HUES6 (cell line): Measurements from ENCODE around the gene SLC39A9.
A peak's percentile ranks its signal among the peaks of the same experiment; 100 is the strongest.

Source experiments
- H3K27ac ChIP-seq: 2 replicates; pipeline ENCODE4 v1.7.0; 2013; ENCODE audit warnings: low read depth, mild to moderate bottlenecking, low read length, inconsistent platforms
- H3K27me3 ChIP-seq: 2 replicates; pipeline ENCODE4 v1.6.1; 2013; ENCODE audit warnings: low read length; ENCODE audit not compliant: control insufficient read depth, insufficient read depth
- H3K36me3 ChIP-seq: 2 replicates; pipeline ENCODE4 v1.6.1; 2013; ENCODE audit warnings: low read length; ENCODE audit not compliant: control insufficient read depth, insufficient read depth
- H3K4me1 ChIP-seq: 2 replicates; pipeline ENCODE4 v1.6.1; 2013; ENCODE audit warnings: low read length; ENCODE audit not compliant: control insufficient read depth, insufficient read depth
- H3K4me3 ChIP-seq: 2 replicates; pipeline ENCODE4 v1.5.1; 2013; ENCODE audit warnings: low read depth, low read length
- H3K9ac ChIP-seq: one replicate; pipeline ENCODE4 v1.6.1; 2013; ENCODE audit warnings: mild to moderate bottlenecking, low read length
- H3K9me3 ChIP-seq: 2 replicates; pipeline ENCODE4 v1.6.1; 2013; ENCODE audit warnings: low read depth, low read length; ENCODE audit not compliant: control insufficient read depth, insufficient read depth

Gene SLC39A9, protein sequence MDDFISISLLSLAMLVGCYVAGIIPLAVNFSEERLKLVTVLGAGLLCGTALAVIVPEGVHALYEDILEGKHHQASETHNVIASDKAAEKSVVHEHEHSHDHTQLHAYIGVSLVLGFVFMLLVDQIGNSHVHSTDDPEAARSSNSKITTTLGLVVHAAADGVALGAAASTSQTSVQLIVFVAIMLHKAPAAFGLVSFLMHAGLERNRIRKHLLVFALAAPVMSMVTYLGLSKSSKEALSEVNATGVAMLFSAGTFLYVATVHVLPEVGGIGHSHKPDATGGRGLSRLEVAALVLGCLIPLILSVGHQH

DNA sequence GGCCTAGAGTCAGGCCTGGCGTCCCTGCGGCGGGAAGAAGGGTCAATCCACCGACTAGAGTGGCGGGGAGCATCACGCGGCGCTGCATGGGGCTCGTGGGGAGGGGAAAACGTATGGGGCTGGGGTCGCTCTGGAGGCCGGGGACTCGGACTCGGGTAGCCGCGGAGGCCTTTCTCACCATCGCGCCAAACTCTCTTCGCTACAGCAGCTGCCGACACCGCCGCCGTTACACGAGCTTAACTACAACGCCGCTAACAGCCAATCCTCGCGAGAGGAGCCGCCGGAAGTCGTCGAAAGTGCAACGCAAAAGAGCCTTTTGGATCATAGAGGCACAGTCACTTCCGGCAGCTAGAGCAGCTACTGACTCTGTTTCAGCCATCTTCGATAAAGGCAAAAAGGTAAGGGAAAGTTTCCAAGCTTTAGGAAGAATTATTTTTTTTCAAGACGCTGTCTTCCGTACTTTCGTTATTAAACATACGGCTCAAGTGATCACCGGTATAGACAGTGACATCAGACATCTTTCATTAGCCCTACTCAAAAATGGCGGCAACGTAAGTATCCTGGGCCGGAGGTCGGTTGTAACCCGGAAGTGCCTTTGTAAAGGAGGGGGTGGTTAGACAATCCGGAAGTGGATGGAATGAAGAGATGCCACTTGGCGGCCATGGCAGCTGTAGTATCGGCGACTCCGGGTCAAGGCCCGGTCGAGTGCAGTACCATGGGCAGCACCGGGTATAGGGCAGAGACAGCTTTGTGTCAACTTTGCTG lies at the start of gene SLC39A9, which contains the start of gene ERH:
SLC39A9 (plus strand) TSS at position 640 of the 765 bp plus-strand sequence. CDS start 678 bp downstream, outside the sequence.
ERH (minus strand) TSS at position 247 of the 765 bp plus-strand sequence; CDS start at position 181, 66 bp downstream.
- 0 out of 2 replicates have a peak, but pooled peaks cover 21% of the 10 kb centered on the region for H3K4me1 ChIP-seq

DNA sequence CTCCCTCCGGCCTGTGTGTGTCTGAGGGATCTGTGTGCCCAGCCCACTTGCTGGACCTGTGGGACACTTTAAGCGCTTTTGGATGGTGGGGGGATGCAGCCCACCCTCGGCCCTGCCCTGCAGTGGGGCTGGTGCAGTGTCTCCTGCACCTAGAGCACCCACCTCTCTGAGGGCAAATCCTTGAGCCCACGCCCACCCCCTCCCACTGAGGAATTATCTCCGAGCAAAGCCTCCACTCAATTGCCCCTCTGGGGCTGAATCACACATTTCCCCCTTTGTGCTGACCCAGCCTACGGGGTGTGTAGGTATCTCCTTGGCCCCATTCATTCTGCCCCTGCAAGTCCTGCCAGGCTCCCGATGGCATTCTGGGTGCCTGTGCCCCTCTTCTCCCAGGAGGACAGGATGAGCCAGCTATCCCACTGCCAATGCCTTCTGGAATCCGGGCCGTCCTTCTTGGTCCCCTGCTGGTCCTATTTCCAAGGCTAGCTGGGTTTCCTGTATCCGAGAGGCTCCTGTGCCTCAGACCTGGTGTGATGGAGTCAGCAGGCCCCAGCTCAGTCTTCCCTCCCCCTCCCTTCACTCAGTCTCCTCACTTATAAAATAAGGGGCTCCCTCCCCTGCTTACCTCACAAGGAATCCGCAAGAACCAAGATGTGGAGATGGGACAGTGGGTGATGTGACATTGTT lies 49.3 kb upstream of the SLC39A9 start:
- Histone ChIP-seq H3K27ac (no peak overlapping the region), H3K4me1 (peaks cover 19% of the 10 kb centered on the region), H3K4me3 (no peak overlapping the region), H3K9ac (no peak overlapping the region), H3K9me3 (no peaks in the 10 kb centered on the region), H3K36me3 (no peaks in the 10 kb centered on the region), H3K27me3 (no peaks in the 10 kb centered on the region; the same call in 1 of the 2 replicates)

More for the DNA sequence above, at the start of gene SLC39A9, which contains the start of gene ERH:
- Histone ChIP-seq H3K9ac (peak within 1 kb of the TSS; percentile 92), H3K36me3 (peaks cover 31% of the 10 kb centered on the region), H3K9me3 (no peaks in the 10 kb centered on the region), H3K27ac (peak within 1 kb of the TSS; percentile 94), H3K4me3 (peak within 1 kb of the TSS; percentile 89), H3K27me3 (no peaks in the 10 kb centered on the region)

DNA sequence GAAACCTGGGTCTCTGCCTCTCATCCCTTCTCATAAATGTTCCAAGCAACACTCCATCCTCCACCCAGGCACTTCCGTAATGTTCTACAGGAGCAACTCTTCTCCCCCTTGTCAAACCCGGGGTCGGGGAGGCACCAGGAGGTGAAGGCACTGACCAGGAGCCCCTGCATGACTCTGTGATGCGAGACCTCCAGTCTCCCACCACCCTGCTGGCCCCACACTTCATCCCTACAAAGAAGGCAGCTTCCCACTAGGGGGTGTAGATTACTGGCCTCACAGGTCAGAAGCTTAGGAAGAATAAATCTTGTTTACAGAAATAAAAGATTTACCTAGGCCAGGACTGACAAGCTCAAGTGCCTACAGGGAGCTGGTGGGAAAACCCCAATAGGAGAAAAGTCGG lies 47.6 kb upstream of the SLC39A9 start:
- Histone ChIP-seq H3K4me3 (no peak overlapping the region), H3K27me3 (no peaks in the 10 kb centered on the region; the same call in 1 of the 2 replicates), H3K36me3 (no peaks in the 10 kb centered on the region), H3K27ac (no peak overlapping the region), H3K4me1 (peaks cover 14% of the 10 kb centered on the region), H3K9ac (no peak overlapping the region), H3K9me3 (no peaks in the 10 kb centered on the region)

DNA sequence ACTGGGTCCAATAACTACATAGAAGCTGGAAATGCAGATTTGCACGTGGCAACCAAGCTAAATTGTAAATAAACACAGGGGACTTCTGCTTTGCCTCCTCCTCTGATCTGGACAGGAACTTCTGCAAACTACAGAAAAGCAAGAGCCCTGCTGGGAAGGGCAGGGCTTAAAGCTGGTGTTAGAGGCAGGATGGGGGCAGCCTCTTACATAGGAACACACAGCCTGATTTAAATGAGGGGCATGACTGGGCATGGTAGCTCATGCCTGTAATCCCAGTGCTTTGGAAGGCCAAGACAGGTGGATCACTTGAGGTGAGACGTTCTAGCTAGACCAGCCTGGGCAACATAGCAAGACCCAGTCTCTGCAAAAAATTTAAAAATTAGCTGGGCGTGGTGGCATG lies 47.1 kb upstream of the SLC39A9 start:
- Histone ChIP-seq H3K9me3 (no peaks in the 10 kb centered on the region), H3K9ac (no peak overlapping the region), H3K4me1 (peaks cover 12% of the 10 kb centered on the region), H3K27me3 (no peaks in the 10 kb centered on the region; the same call in 1 of the 2 replicates), H3K4me3 (no peak overlapping the region), H3K36me3 (no peaks in the 10 kb centered on the region), H3K27ac (no peak overlapping the region)

DNA sequence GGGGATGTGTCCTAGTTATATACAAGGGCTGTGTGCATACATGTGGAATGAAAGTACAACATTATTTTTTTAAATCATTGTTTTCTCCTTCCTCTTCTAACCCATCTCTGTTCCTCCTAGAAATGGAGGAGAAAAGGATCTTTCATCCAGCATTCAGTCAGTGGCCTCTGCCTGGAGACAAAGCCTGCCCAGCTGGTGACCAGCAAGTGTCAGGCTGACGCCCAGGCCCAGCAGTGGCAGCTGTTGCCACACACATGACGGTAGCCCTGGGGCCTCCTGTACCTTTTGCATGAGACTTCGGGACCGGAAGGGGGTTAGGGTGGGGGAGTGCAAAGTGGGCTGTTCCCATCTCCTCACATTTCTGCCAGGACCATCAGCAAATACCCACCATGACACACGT lies 46.6 kb upstream of the SLC39A9 start:
- Histone ChIP-seq H3K27me3 (no peaks in the 10 kb centered on the region; the same call in 1 of the 2 replicates), H3K9ac (no peak overlapping the region)

DNA sequence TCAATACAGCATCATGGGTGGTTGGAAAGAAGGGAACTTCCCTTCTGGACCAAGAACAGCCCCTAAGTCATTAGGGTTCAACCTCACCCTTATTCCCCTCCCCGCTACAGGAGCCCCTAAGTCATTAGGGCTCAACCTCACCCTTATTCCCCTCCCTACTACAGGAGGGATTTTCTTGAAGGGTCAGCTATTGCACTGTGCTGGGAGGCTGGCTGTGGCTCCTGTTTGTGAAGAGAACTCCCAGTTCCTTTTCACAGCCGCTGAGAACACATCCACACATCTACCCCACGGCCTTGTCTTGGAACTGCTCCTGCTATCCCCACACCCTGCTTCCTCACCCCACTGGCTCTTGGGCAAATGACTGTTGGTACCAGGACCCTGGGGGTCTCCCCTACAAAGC lies 45.3 kb upstream of the SLC39A9 start:
- no peak overlapping the region for H3K4me3 ChIP-seq
- no peaks in the 10 kb centered on the region for H3K9me3 ChIP-seq
- H3K36me3 ChIP-seq = no peaks in the 10 kb centered on the region
- no peak overlapping the region for H3K27ac ChIP-seq
- H3K4me1 ChIP-seq = peaks cover 10% of the 10 kb centered on the region
- no peak overlapping the region for H3K9ac ChIP-seq
- H3K27me3 ChIP-seq = no peaks in the 10 kb centered on the region

More for the DNA sequence above, 46.6 kb upstream of the SLC39A9 start:
- Histone ChIP-seq H3K36me3 (no peaks in the 10 kb centered on the region), H3K4me1 (peaks cover 10% of the 10 kb centered on the region), H3K4me3 (no peak overlapping the region), H3K9me3 (no peaks in the 10 kb centered on the region), H3K27ac (no peak overlapping the region)

DNA sequence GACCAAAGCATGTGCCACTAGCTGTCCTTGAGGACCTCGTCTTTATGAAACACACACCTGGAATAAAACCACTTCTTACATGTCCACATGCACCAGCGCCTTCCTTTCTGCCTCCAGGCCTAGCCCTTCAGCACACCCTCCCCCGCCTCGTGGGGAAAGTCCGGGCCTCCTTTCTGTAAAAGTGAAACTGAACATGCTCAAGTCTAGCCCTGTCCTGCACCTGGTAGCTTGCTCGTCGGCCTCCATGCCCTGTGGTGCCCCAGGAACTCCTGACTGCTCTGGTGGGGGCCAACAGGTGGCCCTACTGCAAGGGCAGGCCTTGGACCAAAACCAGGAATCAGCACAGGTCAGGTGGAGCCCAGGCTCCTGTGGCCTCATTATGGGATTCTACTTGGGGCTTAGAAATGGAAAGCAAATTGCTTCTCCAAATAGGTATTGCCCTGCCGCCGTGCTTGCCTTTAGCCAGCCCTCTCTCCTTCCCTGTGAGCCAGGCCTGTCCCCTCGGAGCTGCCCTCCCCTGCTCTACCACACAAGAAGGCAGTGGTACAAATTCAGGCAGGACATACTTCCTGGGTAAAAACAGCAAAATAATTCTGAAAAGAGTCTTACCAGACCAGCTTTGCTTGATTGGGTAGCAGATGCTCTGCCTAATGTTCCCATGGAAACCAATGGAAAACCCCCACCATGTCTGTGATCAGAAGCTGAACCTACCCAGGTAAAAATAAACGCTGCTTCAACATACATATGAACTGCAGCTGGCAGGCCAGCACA lies 43.9 kb upstream of the SLC39A9 start:
- Histone ChIP-seq H3K4me3 (no peak overlapping the region), H3K4me1 (peaks cover 7% of the 10 kb centered on the region), H3K9me3 (no peaks in the 10 kb centered on the region), H3K9ac (no peak overlapping the region), H3K36me3 (no peaks in the 10 kb centered on the region), H3K27ac (no peak overlapping the region), H3K27me3 (no peaks in the 10 kb centered on the region)

DNA sequence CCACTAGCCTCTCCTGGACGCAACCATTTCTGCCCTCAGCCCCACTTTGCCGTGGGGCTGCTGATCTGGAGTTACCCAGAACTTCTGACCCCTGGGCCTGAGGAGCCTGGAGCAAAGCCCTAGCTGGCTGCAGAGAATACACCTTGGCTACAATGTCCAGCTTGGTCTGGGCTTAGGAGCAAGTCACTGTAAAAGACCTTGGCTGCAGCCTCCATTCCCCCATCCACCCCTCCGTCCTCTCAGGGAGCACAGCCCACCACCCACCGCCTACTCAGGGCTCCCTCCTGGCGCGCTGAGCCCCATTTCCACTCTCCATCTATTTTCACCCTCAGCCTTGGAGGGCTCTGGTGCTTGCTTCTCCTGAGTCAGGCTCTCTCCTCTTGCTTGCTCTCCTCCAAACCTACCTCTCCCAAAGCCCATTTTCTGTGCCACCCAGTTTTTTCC lies 43.3 kb upstream of the SLC39A9 start:
- Histone ChIP-seq H3K4me1 (peaks cover 7% of the 10 kb centered on the region), H3K4me3 (no peak overlapping the region), H3K9me3 (no peaks in the 10 kb centered on the region), H3K27ac (no peak overlapping the region), H3K9ac (no peak overlapping the region), H3K27me3 (no peaks in the 10 kb centered on the region), H3K36me3 (no peaks in the 10 kb centered on the region)

DNA sequence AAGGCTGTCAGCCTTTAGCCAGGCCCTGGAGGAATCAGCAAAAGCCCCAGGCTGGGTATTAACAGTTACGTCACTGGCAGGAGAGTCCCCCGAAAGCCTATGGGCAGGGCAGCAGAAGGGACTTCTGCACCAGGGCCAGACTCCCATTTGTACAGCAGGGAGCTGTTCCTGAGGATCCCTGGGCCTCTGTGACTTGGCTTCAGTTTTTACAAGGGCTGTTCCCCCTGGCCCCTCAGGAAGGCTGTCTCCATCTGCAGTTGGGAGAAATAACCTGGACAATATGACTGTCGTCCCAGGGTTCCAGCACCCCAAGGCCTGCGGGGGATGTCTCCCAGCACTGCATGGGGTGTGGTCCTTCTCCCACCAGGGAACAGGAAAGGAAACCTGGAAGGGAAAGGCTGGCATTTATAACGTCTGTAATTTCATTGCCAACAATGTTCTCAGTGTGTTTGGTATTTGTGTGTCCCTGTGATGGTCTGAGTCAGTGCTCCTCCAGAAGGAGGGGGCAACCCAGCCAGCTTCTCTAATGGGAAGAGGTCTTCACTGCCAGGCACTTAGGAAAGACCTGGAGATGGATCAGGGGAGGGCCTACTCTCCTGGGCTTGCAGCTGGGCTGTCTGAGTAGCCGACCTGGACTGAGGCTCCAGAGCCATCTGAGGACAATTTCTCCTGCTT lies 42.7 kb upstream of the SLC39A9 start:
- Histone ChIP-seq H3K9me3 (no peaks in the 10 kb centered on the region), H3K27ac (no peak overlapping the region), H3K4me1 (peaks cover 7% of the 10 kb centered on the region), H3K4me3 (no peak overlapping the region), H3K36me3 (no peaks in the 10 kb centered on the region), H3K27me3 (no peaks in the 10 kb centered on the region), H3K9ac (no peak overlapping the region)
